CD4-positive, alpha-beta T cell treated with Interleukin-21 for 1 hour (primary cell): ENCODE data around the gene MUC2.

ENCODE experiments used
- DNase-seq: peaks from one replicate; pipeline ENCODE4 v3.0.0-alpha.2; 2020

The MUC2 gene

GRCh38 chr11:1074244-1075221 is at the start of gene MUC2:
Gene MUC2, plus strand, starts transcription at chr11:1074874.
- no peak for DNase-seq

GRCh38 chr11:1025410-1026162 is 49.1 kb upstream of the MUC2 start:
- no peak for DNase-seq

- DNase-seq, result no peak
These were observed 48.6 kb upstream of the MUC2 start for GRCh38 chr11:1026163-1026450.

- no peak for DNase-seq
These were observed 47.8 kb upstream of the MUC2 start for GRCh38 chr11:1026641-1027482.

- DNase-seq, result no peak
These were observed 47.0 kb upstream of the MUC2 start for GRCh38 chr11:1027483-1028290.

- DNase-seq, result no peak
These were observed 46.5 kb upstream of the MUC2 start for GRCh38 chr11:1028291-1028540.

GRCh38 chr11:1028616-1029015 is 46.1 kb upstream of the MUC2 start:
- DNase-seq, result no peak

- DNase-seq, result no peak
These were observed 45.6 kb upstream of the MUC2 start for GRCh38 chr11:1029051-1029450.

GRCh38 chr11:1029654-1030053 is 45.0 kb upstream of the MUC2 start:
- DNase-seq, result no peak

- no peak for DNase-seq
These were observed 44.6 kb upstream of the MUC2 start for GRCh38 chr11:1030086-1030485.

GRCh38 chr11:1030556-1030955 is 44.1 kb upstream of the MUC2 start:
- no peak for DNase-seq

GRCh38 chr11:1031121-1031899 is 43.4 kb upstream of the MUC2 start:
- no peak for DNase-seq

GRCh38 chr11:1032310-1032891 is 42.3 kb upstream of the MUC2 start:
- DNase-seq, result no peak

- no peak for DNase-seq
These were observed 41.5 kb upstream of the MUC2 start for GRCh38 chr11:1033016-1033798.

GRCh38 chr11:1034001-1034400 is 40.7 kb upstream of the MUC2 start:
- DNase-seq, result no peak

GRCh38 chr11:1034456-1035295 is 40.0 kb upstream of the MUC2 start:
- DNase-seq, result no peak

- no peak for DNase-seq
These were observed 38.9 kb upstream of the MUC2 start for GRCh38 chr11:1035577-1036283.

GRCh38 chr11:1036303-1036923 is 38.3 kb upstream of the MUC2 start, which contains the start of gene MUC6:
Gene MUC6, minus strand, starts transcription at chr11:1036718. Its CDS starts 63 bp downstream, at chr11:1036655.
- no peak for DNase-seq
